ENCODE measurements around the gene THSD4.

Gene THSD4

DNA sequence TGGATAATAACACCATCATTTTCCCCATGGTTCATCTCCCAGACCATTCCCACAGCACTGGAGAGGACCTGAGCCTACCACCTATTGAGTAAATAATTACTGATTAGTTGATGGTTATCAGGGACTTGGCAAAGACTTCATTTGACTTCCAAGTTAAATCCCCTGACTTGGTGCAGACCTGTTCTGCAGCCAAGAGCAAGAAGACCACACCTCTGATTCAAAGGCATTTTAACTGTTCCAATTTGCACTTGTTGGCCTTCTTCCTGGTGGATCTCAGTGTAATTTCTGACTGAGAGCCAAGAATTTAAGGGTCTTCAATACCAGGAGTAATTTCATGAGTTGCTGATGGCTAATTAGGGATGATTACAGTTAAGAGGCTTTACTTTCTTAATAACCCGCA lies 24.0 kb downstream of the THSD4 start:
- Histone ChIP-seq H3K36me3 (no peaks in the 10 kb centered on the region), H3K4me3 (ENCODE audit: low read depth, low read length) (no peak overlapping the region), H3K27ac (no peak overlapping the region), H3K9me3 (ENCODE audit: severe bottlenecking) (no peaks in the 10 kb centered on the region), H3K27me3 (ENCODE audit: insufficient read depth, low read depth, severe bottlenecking) (no peaks in the 10 kb centered on the region)
- no peak for DNase-seq
- TF ChIP-seq, protein P1, sequence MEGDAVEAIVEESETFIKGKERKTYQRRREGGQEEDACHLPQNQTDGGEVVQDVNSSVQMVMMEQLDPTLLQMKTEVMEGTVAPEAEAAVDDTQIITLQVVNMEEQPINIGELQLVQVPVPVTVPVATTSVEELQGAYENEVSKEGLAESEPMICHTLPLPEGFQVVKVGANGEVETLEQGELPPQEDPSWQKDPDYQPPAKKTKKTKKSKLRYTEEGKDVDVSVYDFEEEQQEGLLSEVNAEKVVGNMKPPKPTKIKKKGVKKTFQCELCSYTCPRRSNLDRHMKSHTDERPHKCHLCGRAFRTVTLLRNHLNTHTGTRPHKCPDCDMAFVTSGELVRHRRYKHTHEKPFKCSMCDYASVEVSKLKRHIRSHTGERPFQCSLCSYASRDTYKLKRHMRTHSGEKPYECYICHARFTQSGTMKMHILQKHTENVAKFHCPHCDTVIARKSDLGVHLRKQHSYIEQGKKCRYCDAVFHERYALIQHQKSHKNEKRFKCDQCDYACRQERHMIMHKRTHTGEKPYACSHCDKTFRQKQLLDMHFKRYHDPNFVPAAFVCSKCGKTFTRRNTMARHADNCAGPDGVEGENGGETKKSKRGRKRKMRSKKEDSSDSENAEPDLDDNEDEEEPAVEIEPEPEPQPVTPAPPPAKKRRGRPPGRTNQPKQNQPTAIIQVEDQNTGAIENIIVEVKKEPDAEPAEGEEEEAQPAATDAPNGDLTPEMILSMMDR (IDR thresholded peaks at IDR 0.05; ENCODE audit: low read depth, low read length): no peak

GRCh38 chr15:71141572-71141971 lies 26.3 kb downstream of the THSD4 start:
- Histone ChIP-seq H3K27me3 (ENCODE audit: insufficient read depth, low read depth, severe bottlenecking) (no peaks in the 10 kb centered on the region), H3K4me3 (ENCODE audit: low read depth, low read length) (no peak overlapping the region), H3K36me3 (no peaks in the 10 kb centered on the region), H3K9me3 (ENCODE audit: severe bottlenecking) (no peaks in the 10 kb centered on the region), H3K27ac (no peak overlapping the region)
- DNase-seq: no peak
- TF ChIP-seq, protein P1 (IDR thresholded peaks at IDR 0.05; ENCODE audit: low read depth, low read length): no peak

- TF ChIP-seq, protein P1 (IDR thresholded peaks at IDR 0.05; ENCODE audit: low read depth, low read length): no peak
- no peaks in the 10 kb centered on the region for H3K9me3 ChIP-seq (ENCODE audit: severe bottlenecking)
- no peak overlapping the region for H3K27ac ChIP-seq
- DNase-seq: no peak
- no peaks in the 10 kb centered on the region for H3K27me3 ChIP-seq (ENCODE audit: insufficient read depth, low read depth, severe bottlenecking)
- no peaks in the 10 kb centered on the region for H3K36me3 ChIP-seq
- no peak overlapping the region for H3K4me3 ChIP-seq (ENCODE audit: low read depth, low read length)
Measured at GRCh38 chr15:71142780-71143179, 27.5 kb downstream of the THSD4 start.

GRCh38 chr15:71143373-71144310 lies 28.4 kb downstream of the THSD4 start:
- TF ChIP-seq, protein P1 (IDR thresholded peaks at IDR 0.05; ENCODE audit: low read depth, low read length): no peak
- DNase-seq: no peak
- Histone ChIP-seq H3K9me3 (ENCODE audit: severe bottlenecking) (no peaks in the 10 kb centered on the region), H3K27me3 (ENCODE audit: insufficient read depth, low read depth, severe bottlenecking) (no peaks in the 10 kb centered on the region), H3K36me3 (no peaks in the 10 kb centered on the region), H3K27ac (no peak overlapping the region), H3K4me3 (ENCODE audit: low read depth, low read length) (no peak overlapping the region)

- H3K4me3 ChIP-seq (ENCODE audit: low read depth, low read length): no peak overlapping the region
- no peak for DNase-seq
- H3K27me3 ChIP-seq (ENCODE audit: insufficient read depth, low read depth, severe bottlenecking): no peaks in the 10 kb centered on the region
- H3K9me3 ChIP-seq (ENCODE audit: severe bottlenecking): no peaks in the 10 kb centered on the region
- TF ChIP-seq, protein P1 (IDR thresholded peaks at IDR 0.05; ENCODE audit: low read depth, low read length): no peak
- H3K36me3 ChIP-seq: no peaks in the 10 kb centered on the region
- H3K27ac ChIP-seq: no peak overlapping the region
Measured at GRCh38 chr15:71145648-71146047, 30.4 kb downstream of the THSD4 start.
